ENCODE measurements around the gene GANC. TPM values are rescaled to one million over a fixed set of nuclear protein-coding genes. Genes with fewer than 3 reads are reported as not detected.

The GANC gene
- total RNA-seq, 6 experiments from 2014 or later, result 11.4 to 37.6 (median 18.4) TPM

DNA sequence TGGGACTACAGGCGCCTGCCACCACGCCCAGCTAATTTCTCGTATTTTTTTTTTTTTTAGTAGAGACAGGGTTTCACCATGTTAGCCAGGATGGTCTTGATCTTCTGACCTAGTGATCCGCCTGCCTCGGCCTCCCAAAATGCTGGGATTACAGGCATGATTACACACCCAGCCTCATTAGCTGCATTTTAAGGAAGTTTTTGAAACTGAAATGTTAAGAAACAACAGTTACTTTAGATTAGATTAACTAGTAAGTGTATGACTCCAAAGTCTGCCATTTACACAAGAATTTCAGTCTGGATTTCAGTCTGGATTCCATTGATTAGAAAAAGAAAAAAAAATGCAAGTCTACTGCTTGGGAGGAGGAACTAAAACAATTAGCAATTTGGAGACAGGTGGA lies 40.4 kb upstream of the GANC start:
- intact Hi-C loops (cut with DNase I), result no loop called here
- H3K27ac ChIP-seq, result no peak overlapping the region
- H3K36me3 ChIP-seq, result peaks cover 0 to 63% (median 21%) of the 10 kb centered on the region in 4 donors
- no peaks in the 10 kb centered on the region for H3K4me1 ChIP-seq
- TF ChIP-seq POLR2A (IDR thresholded peaks at IDR 0.05), result no peak
- TF ChIP-seq, protein P1, sequence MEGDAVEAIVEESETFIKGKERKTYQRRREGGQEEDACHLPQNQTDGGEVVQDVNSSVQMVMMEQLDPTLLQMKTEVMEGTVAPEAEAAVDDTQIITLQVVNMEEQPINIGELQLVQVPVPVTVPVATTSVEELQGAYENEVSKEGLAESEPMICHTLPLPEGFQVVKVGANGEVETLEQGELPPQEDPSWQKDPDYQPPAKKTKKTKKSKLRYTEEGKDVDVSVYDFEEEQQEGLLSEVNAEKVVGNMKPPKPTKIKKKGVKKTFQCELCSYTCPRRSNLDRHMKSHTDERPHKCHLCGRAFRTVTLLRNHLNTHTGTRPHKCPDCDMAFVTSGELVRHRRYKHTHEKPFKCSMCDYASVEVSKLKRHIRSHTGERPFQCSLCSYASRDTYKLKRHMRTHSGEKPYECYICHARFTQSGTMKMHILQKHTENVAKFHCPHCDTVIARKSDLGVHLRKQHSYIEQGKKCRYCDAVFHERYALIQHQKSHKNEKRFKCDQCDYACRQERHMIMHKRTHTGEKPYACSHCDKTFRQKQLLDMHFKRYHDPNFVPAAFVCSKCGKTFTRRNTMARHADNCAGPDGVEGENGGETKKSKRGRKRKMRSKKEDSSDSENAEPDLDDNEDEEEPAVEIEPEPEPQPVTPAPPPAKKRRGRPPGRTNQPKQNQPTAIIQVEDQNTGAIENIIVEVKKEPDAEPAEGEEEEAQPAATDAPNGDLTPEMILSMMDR (IDR thresholded peaks at IDR 0.05), result no peak
- H3K9me3 ChIP-seq, result no peaks in the 10 kb centered on the region
- 58% methylated on average over 3 of the region's 5 CpGs for WGBS (ENCODE audit: insufficient coverage, low coverage, low lambda C conversion rate, missing lambda C conversion rate)
- no peaks in the 10 kb centered on the region for H3K27me3 ChIP-seq
- H3K4me3 ChIP-seq, result no peak overlapping the region
- no peak for DNase-seq
- ATAC-seq, result no peak

DNA sequence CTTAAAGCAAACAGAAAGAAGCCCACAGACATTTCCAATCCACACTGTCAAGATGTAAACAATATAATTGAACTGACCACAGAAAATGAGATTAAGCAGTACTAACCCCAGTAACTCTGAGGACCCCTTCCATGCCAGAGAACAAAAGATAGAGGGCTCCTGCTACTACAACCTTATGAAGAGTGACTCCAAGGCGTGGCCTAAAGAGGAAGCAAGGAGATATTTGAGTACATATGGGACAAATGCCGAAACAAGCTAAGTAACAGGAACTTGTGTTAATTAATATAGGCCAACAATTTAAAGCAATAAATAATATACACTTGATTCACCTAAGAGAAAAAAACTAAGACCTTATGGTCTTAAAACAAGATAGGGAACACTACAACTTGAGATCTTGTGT lies 39.9 kb upstream of the GANC start:
- peaks cover 0 to 60% (median 23%) of the 10 kb centered on the region in 4 donors for H3K36me3 ChIP-seq
- no peak for ATAC-seq

DNA sequence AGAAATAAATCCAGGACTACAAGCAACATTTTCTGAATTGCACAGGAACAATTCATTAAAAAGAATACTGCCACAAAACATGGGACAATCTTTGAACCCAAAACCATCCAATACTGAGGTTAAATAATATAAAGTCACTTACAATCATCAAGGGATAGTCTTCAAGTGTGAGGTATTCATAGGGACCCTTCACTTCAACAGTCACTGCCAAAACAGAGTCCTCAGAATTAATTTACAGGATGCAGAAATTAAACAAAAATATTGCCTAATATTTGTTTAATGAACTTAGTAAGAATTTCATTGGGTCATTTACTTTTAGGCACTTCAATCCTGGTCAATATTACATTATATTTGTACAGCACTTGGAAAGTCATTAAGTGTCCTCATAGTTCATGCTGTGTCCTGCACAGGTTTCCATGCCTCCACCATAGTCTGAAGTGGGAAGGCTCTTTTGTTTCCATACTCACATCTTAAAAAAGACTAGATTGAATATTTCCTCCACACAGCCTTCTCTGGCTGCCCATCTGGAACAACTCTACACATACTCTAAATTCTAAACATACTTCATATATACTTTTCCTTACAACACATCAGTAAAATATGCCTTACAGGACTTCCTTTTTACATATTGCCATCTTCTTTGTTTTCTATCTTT lies 33.3 kb upstream of the GANC start:
- intact Hi-C loops (cut with DNase I), result no loop called here
- H3K4me3 ChIP-seq, result no peak overlapping the region
- H3K27ac ChIP-seq, result no peak overlapping the region
- TF ChIP-seq POLR2A (IDR thresholded peaks at IDR 0.05), result no peak
- TF ChIP-seq, protein P1 (IDR thresholded peaks at IDR 0.05), result no peak
- no peaks in the 10 kb centered on the region for H3K4me1 ChIP-seq
- ATAC-seq (no peak), DNase-seq (no peak)
- no peaks in the 10 kb centered on the region for H3K27me3 ChIP-seq
- no peaks in the 10 kb centered on the region for H3K9me3 ChIP-seq
- peaks cover 0 to 32% (median 13%) of the 10 kb centered on the region in 4 donors for H3K36me3 ChIP-seq

More for the DNA sequence above, 39.9 kb upstream of the GANC start:
- H3K27me3 ChIP-seq, result no peaks in the 10 kb centered on the region
- no peak for DNase-seq
- TF ChIP-seq POLR2A (IDR thresholded peaks at IDR 0.05), result no peak
- TF ChIP-seq, protein P1 (IDR thresholded peaks at IDR 0.05), result no peak
- 79% methylated on average over 2 of the region's 2 CpGs for WGBS (ENCODE audit: insufficient coverage, low coverage, low lambda C conversion rate, missing lambda C conversion rate)
- no peak overlapping the region for H3K27ac ChIP-seq
- no peaks in the 10 kb centered on the region for H3K9me3 ChIP-seq
- intact Hi-C loops (cut with DNase I), result no loop called here
- H3K4me3 ChIP-seq, result no peak overlapping the region
- no peaks in the 10 kb centered on the region for H3K4me1 ChIP-seq

DNA sequence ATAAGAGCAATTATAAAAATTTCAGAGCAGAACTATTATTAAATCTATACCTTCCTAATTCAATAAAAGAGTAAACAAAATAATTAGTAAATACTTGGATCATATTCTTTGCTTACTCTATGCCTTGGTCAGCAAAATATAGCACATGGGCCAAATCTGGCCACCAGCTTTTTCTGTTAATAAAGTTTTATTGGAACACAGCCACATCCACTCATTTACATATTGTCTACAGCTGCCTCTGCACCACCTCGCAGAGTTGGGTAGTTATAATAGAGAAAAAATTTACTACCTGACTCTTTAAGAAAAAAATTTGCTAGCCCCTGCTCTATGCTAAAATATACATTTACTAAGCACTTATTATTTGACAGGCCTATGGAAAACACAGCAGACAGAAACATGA lies 32.2 kb upstream of the GANC start:
- Histone ChIP-seq H3K27ac (no peak overlapping the region), H3K9me3 (no peaks in the 10 kb centered on the region), H3K4me1 (no peaks in the 10 kb centered on the region), H3K36me3 (peaks cover 0 to 32% (median 13%) of the 10 kb centered on the region in 4 donors), H3K4me3 (no peak overlapping the region), H3K27me3 (no peaks in the 10 kb centered on the region)
- no peak for ATAC-seq
- WGBS (ENCODE audit: insufficient coverage, low coverage, low lambda C conversion rate, missing lambda C conversion rate), result 77% methylated on average over 1 of the region's 1 CpG
- TF ChIP-seq, protein P1 (IDR thresholded peaks at IDR 0.05), result no peak
- no peak for TF ChIP-seq POLR2A (IDR thresholded peaks at IDR 0.05)
- intact Hi-C loops (cut with DNase I), result no loop called here
- DNase-seq, result no peak
